Natural killer cell (primary cell): Measurements from ENCODE around the gene DERL2. TPM values are rescaled to one million over a fixed set of nuclear protein-coding genes. Genes with fewer than 3 reads are reported as not detected.
A peak's percentile ranks its signal among the peaks of the same experiment; 100 is the strongest.

Source experiments
- ATAC-seq, 3 donors: fragments of 150-1000 bp in 2 of 3; fragments of 200-7000 bp in 1 of 3; cut with Tn5 transposase; 1 replicate in 1 of 3; 2 replicates in 2 of 3; pipeline ENCODE4 v1.10.0; 2021; ENCODE audit warnings: mild to moderate bottlenecking in 2 of 3, moderate library complexity in 2 of 3
- DNase-seq, 2 donors: peaks; one replicate each; pipeline versions ENCODE4 v3.0.0 to v3.0.0-alpha.2; 2013 to 2021; ENCODE audit warnings: mixed read lengths in 1 of 2
- H3K27ac ChIP-seq: one replicate; pipeline ENCODE4 v1.5.1; 2013; ENCODE audit warnings: mild to moderate bottlenecking, low read length
- H3K27me3 ChIP-seq: one replicate; pipeline ENCODE4 v1.6.1; 2013; ENCODE audit warnings: low read length; ENCODE audit not compliant: control insufficient read depth, insufficient read depth
- H3K36me3 ChIP-seq: one replicate; pipeline ENCODE4 v1.6.1; 2013; ENCODE audit warnings: low read length; ENCODE audit not compliant: control insufficient read depth, insufficient read depth
- H3K4me1 ChIP-seq: one replicate; pipeline ENCODE4 v1.6.1; 2013; ENCODE audit warnings: low read length; ENCODE audit not compliant: control insufficient read depth, insufficient read depth
- H3K4me3 ChIP-seq: one replicate; pipeline ENCODE4 v1.5.1; 2013; ENCODE audit warnings: low read length
- H3K9me3 ChIP-seq: one replicate; pipeline ENCODE4 v1.6.1; 2013; ENCODE audit warnings: low read length; ENCODE audit not compliant: control insufficient read depth, insufficient read depth
- H3K27ac Mint-ChIP-seq, 2 donors: one replicate each; pipeline ENCODE4 v1.8.0; 2022; ENCODE audit warnings: mild to moderate bottlenecking in 2 of 2, mixed read lengths in 2 of 2, moderate library complexity in 1 of 2
- H3K27me3 Mint-ChIP-seq, 2 donors: one replicate each; pipeline ENCODE4 v1.8.0; 2022; ENCODE audit warnings: low read depth in 2 of 2, mixed read lengths in 2 of 2
- H3K36me3 Mint-ChIP-seq: one replicate; pipeline ENCODE4 v1.8.0; 2022; ENCODE audit warnings: mixed read lengths
- H3K4me1 Mint-ChIP-seq, 2 donors: one replicate each; pipeline ENCODE4 v1.8.0; 2022; ENCODE audit warnings: mixed read lengths in 2 of 2
- H3K4me3 Mint-ChIP-seq: one replicate; pipeline ENCODE4 v1.8.0; 2022; ENCODE audit warnings: mild to moderate bottlenecking, moderate library complexity, mixed read lengths
- H3K9me3 Mint-ChIP-seq, 2 donors: one replicate each; pipeline ENCODE4 v1.8.0; 2022; ENCODE audit warnings: mixed read lengths in 2 of 2
- CTCF ChIP-seq: fragments of 200-600 bp; IDR thresholded peaks from one replicate; pipeline ENCODE4 v1.8.0; 2022; ENCODE audit warnings: antibody characterized with exemption
- WGBS: methylation state at CpG from one replicate; pipeline ENCODE4 v1.1.7; 2013; ENCODE audit warnings: missing lambda C conversion rate; ENCODE audit not compliant: insufficient coverage; 5-methylcytosine and 5-hydroxymethylcytosine counted together
- intact Hi-C: fragments of 100-400 bp; cut with micrococcal nuclease; formaldehyde crosslinking; loops from one replicate; pipeline ENCODE4 v1.14.2; 2022
- total RNA-seq, 4 donors: library from RNA; stranded (reverse); fragments of 120-200 nt in 1 of 4; gene quantifications; one replicate each; pipeline versions ENCODE4 v1.2.3 to v1.2.4, GENCODE V29; 2013 to 2022

Gene DERL2
- 100 to 1,000 TPM in 1 of 3 donors, 10 to 100 TPM in 2; 86.0 to 105 (median 94.3) TPM for total RNA-seq
- 66.1 TPM for total RNA-seq (2013)

GRCh38 chr17:5485270-5486205 lies at the start of gene DERL2:
TSS of gene DERL2 (minus strand) at chr17:5486178. CDS start at chr17:5486161, 17 bp downstream.
- intact Hi-C loops: loop anchor here (1.0 to 2.0 kb wide), 2 partner anchors 17 to 66 kb away; partner anchors contain the start of genes DHX33 and NUP88
- Histone ChIP-seq H3K4me1 (peaks cover 16% of the 10 kb centered on the region), H3K36me3 (peaks cover 44% of the 10 kb centered on the region), H3K27ac (peak within 1 kb of the TSS; percentile 100), H3K4me3 (peak within 1 kb of the TSS; percentile 97), H3K9me3 (no peaks in the 10 kb centered on the region), H3K27me3 (no peaks in the 10 kb centered on the region)
- no peak for DNase-seq
- Mint-ChIP-seq H3K4me3 (peak within 1 kb of the TSS; percentile 96), H3K27me3 (no peaks in the 10 kb centered on the region), H3K27ac (peak within 1 kb of the TSS; percentile 95 to 98), H3K9me3 (no peaks in the 10 kb centered on the region), H3K4me1 (peaks cover 28 to 48% of the 10 kb centered on the region in 2 donors), H3K36me3 (peaks cover 7% of the 10 kb centered on the region)
- WGBS: under 1% methylated on average over 27 of the region's 29 CpGs
- ATAC-seq: peak in 1 of 3 donors; percentile 4
- TF ChIP-seq CTCF: no peak

- Mint-ChIP-seq H3K4me3 (no peak overlapping the region), H3K27ac (no peak overlapping the region), H3K36me3 (peaks cover 29% of the 10 kb centered on the region), H3K27me3 (no peaks in the 10 kb centered on the region), H3K4me1 (peaks cover 0 to 4% of the 10 kb centered on the region in 2 donors), H3K9me3 (no peaks in the 10 kb centered on the region)
- H3K4me1 ChIP-seq: no peaks in the 10 kb centered on the region
- H3K4me3 ChIP-seq: no peak overlapping the region
- WGBS: 95% methylated on average over 2 of the region's 2 CpGs
- no peaks in the 10 kb centered on the region for H3K27me3 ChIP-seq
- intact Hi-C loops: loop anchor here (5.0 kb wide), 1 partner anchor 188 kb away; no protein-coding TSS in a partner anchor
- no peak for TF ChIP-seq CTCF
- H3K36me3 ChIP-seq: peaks cover 81% of the 10 kb centered on the region
- no peak for ATAC-seq
- H3K9me3 ChIP-seq: no peaks in the 10 kb centered on the region
- H3K27ac ChIP-seq: no peak overlapping the region
- no peak for DNase-seq
Observed at GRCh38 chr17:5535436-5535835, 49.5 kb upstream of the DERL2 start.

- intact Hi-C loops: no loop called here
- Mint-ChIP-seq H3K27ac (peak overlapping the region in 1 of 2 donors; percentile 15), H3K36me3 (peaks cover 31% of the 10 kb centered on the region), H3K4me3 (no peak overlapping the region), H3K27me3 (no peaks in the 10 kb centered on the region), H3K4me1 (peaks cover 0 to 4% of the 10 kb centered on the region in 2 donors), H3K9me3 (no peaks in the 10 kb centered on the region)
- 96% methylated on average over 18 of the region's 18 CpGs for WGBS
- no peak for TF ChIP-seq CTCF
- Histone ChIP-seq H3K27ac (no peak overlapping the region), H3K9me3 (no peaks in the 10 kb centered on the region), H3K4me1 (no peaks in the 10 kb centered on the region), H3K36me3 (peaks cover 76% of the 10 kb centered on the region), H3K27me3 (no peaks in the 10 kb centered on the region), H3K4me3 (no peak overlapping the region)
- DNase-seq (no peak), ATAC-seq (no peak)
Observed at GRCh38 chr17:5533486-5534315, 47.7 kb upstream of the DERL2 start.
